HG03354 (cell line): Measurements from ENCODE around the gene TAF3.
"Not testable (repeated sequence)": the region's sequence is repeated elsewhere in the genome, so short reads cannot be mapped to it uniquely, and the experiment has no call there.

Experiments
- ATAC-seq: cut with Tn5 transposase; IDR thresholded peaks from one replicate; pipeline ENCODE4 v1.9.1; 2021; ENCODE audit warnings: mild to moderate bottlenecking; ENCODE audit not compliant: unreplicated experiment, poor library complexity, severe bottlenecking

The TAF3 gene, protein sequence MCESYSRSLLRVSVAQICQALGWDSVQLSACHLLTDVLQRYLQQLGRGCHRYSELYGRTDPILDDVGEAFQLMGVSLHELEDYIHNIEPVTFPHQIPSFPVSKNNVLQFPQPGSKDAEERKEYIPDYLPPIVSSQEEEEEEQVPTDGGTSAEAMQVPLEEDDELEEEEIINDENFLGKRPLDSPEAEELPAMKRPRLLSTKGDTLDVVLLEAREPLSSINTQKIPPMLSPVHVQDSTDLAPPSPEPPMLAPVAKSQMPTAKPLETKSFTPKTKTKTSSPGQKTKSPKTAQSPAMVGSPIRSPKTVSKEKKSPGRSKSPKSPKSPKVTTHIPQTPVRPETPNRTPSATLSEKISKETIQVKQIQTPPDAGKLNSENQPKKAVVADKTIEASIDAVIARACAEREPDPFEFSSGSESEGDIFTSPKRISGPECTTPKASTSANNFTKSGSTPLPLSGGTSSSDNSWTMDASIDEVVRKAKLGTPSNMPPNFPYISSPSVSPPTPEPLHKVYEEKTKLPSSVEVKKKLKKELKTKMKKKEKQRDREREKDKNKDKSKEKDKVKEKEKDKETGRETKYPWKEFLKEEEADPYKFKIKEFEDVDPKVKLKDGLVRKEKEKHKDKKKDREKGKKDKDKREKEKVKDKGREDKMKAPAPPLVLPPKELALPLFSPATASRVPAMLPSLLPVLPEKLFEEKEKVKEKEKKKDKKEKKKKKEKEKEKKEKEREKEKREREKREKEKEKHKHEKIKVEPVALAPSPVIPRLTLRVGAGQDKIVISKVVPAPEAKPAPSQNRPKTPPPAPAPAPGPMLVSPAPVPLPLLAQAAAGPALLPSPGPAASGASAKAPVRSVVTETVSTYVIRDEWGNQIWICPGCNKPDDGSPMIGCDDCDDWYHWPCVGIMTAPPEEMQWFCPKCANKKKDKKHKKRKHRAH

DNA sequence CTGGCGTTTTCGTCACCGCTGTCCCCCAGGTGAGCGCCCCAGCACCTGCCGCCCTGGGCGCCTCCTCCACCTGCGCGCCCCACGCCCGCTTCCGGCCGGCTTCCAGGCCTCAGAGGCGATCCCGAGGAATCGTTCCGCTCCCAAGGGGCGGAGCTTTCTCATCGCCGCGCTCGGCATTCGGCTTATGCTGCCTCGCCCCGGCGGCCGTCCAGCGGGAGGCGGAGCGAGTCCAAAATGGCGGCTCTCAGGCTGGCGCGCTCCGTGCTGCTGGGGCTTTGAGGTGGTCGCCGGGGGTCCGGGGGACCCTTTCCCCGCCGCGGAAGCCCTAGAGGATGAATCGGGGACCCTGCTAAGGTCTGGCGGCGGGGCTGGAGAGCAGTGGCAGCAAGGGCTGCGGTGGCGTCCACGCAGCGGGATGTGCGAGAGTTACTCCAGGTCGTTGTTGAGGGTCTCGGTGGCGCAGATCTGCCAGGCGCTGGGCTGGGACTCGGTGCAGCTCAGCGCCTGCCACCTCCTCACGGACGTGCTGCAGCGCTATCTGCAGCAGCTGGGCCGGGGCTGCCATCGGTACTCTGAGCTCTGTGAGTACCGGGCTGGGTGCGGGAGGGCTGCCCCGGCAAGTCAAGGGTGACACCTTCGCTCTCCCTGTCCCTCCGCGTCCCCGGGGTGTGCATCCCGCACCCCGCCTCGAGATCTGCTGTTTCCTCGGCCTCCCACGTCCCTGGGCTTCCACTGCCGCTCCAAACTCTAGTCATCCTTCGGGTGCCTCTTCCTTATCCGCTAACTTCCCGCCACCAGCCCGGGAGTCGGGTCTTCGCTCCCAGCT is at the start of gene TAF3:
Gene TAF3 (plus strand): TSS at position 211 of the 826 bp plus-strand sequence. CDS start 205 bp downstream, at position 416.
- peak; percentile 82 for ATAC-seq

DNA sequence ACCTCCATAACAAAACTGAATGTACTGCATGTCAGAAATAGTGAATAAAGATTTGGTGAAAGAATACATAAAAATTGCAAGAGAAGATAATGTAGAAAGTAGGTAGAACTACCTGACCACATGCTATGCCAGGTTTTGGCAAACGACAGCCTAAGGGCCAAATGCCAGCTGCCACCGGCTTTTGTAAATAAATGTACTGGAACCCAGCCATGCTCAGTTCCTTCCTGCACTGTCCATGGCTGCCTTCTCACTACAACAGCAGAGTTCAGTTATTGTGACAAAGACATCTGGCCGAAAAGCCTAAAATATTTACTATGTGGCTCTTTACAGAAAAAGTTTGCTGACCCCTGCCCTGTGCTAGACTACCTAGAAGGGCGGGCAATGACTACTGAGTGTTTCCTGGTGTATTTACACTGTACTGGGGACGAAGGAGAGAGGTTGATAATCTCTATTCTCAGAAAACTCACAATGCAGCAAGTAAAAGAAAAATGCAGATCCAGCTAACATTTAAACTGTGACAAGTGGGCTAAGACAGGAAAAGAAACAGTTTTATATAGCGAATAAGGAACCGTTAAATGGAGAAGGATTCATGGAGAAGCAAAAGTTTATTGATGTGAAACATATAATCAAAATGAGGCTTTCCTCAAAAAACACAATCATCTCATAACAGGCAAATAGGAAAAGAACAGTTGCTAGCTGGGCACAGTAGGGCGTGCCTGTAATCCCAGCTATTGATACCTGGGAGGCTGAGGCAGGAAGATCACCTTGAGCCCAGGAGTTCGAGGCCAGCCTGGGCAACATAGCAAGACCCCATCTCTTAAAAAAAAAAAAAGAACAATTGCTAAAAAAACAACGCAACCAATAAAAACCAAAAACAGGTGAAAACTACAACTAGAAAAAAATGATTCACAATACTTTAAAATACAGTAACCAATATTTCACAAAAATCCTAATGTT is 44.2 kb upstream of the TAF3 start:
- ATAC-seq: peak; percentile 68

DNA sequence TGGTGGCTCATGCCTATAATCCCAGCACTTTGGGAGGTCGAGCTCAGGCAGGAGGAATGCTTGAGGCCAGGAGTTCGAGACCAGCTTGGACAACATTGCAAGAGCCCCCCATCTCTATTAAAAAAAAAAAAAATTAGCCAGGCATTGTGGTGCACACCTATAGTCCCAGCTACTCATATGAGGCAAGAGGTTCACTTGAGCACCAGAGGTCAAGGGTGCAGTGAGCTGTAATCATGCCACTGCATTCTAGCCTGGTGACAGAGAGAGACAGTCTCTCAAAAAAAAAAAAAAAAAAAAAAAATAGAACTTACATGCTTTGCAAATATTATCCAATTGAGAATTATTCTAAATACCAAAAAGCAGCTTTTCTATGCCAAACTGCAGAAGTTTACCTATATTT is 41.5 kb upstream of the TAF3 start:
- ATAC-seq: no peak

DNA sequence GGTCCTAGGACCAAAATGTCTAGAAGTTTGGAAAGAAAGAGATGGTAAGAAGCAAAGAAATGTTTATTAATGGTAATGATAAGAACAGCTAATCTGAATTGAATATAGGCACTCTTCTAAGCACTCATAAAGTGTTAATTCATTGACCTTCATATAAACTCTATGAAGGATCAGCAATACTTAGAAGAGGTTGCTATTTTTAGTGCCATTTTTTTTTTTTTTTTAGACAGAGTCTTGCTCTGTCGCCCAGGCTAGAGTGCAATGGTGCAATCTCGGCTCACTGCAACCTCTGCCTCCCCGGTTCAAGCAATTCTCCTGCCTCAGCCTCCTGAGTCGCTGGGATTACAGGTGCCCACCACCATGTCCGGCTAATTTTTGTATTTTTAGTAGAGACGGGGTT is 36.1 kb upstream of the TAF3 start:
- not testable (repeated sequence) for ATAC-seq

DNA sequence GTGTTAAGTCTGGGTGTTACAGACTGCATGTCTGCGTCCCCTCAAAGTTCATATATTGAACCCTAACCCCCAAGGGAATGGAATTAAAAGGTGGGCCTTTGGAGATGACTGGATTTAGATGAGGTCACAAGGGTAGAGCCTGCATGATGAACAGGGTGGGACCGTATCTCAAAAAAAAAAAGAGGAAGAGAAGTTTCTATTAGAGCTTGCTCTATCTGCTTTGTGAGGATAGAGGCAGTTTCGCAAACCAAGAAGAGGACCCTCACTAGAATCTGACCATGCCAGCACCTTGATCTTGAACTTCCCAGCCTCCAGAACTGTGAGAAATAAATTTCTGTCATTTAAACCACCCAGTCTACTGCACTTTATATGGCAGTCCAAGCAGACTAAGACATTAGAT is 31.9 kb upstream of the TAF3 start:
- no peak for ATAC-seq

DNA sequence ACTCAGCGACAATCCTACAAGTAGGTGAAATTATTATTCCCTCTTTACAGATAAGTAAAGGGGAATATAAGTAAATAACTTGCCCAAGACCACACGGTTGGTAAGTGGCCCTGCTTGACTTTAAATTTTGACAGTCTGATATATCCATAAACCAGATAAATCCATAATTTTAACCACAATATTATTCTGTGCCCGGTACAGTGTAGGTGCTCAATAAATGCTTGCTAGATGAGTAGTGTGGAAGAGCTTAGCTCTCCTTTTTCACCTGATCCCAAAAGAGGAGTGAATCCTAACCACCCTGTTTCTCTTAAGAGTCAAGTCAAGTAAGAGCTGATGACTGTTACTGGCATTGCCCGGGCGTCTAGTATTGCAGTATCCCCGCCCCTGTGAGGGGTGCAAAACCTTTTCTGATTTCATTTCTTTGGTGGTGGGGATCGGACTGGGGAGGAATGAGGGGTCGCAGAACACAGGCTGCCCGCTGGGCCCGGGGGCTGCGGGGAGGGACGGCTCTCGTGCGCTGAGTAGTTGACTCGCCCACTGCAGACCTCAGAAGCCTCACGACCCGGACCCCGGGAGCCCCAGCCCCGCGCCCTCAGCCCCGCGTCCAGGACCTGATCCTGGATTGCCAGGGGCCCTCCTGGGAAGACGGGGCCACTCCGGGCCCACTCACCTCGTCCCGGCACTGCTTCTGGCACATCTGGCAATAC is 31.0 kb upstream of the TAF3 start:
- peak; percentile 2 for ATAC-seq

DNA sequence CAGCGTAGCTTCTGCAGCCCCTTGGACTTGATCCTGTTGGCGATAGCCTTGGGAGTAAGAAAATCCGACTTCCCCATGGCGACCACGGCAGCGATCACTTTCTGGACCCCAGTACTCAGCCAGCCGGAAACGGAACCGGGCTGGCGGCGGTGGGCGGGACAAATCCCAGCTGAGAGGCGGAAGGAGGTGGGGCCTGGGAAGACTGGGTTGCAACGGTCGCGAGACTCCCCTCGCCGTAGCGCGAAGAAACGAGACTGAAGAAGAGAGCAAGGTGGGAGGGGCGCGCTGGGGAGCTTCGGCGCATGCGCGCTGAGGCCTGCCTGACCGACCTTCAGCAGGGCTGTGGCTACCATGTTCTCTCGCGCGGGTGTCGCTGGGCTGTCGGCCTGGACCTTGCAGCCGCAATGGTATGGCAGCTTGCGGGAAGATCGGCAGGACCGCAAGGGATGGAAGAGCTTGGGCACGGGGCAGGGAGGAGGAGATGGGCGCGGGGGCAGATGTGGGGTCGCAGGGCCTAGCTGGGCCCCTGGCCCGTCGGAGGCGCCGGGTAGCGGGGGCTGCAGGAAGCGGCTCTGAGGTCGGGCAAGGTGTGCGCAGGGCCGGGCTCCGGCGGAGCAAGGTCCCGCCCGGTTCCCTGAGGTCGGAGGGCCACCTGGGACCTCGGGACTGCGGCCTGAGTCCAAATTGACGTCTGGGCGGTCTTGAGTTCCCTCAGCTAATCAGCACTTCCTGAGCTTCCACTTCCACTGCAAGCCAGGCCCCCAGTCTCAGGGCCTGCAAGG is 30.3 kb upstream of the TAF3 start, which contains the start of the genes ATP5F1C and KIN:
Gene ATP5F1C (plus strand): TSS at position 321 of the 782 bp plus-strand sequence. CDS start 31 bp downstream, at position 352.
Gene KIN (minus strand): TSS at position 137 of the 782 bp plus-strand sequence. CDS start 60 bp downstream, at position 77.
- ATAC-seq: peak; percentile 96

DNA sequence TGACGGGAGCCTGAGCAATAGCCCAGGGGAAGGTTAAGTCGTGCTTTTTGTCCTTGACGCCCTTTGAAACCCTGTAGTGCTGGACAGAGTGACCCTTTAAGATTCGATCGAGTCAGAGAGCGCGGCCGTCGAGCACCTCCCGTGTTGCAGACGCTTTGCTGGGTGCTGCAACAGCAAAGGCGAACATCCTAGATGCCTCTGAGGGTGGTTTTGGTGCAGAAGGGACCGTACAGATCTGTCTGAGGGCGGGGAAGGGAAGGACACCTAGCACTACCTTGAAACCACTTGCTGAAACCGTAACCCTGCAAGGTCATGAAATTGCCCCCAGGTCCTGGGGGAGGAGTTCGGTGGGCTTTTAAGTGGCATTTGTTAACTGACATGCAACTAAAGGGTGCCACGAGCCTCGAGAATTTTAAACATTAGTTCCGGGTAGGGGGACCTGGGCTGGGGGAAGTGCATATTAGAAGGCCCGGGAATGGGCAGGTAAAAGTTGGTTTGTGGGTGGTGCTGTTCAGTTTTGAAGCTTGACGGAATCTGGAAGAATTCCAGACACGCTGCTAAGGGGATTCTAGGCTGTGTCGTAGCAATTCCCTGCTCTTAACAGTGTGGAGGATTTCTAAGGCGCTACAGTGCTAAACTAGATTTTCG is 29.5 kb upstream of the TAF3 start:
- ATAC-seq: peak; percentile 19

DNA sequence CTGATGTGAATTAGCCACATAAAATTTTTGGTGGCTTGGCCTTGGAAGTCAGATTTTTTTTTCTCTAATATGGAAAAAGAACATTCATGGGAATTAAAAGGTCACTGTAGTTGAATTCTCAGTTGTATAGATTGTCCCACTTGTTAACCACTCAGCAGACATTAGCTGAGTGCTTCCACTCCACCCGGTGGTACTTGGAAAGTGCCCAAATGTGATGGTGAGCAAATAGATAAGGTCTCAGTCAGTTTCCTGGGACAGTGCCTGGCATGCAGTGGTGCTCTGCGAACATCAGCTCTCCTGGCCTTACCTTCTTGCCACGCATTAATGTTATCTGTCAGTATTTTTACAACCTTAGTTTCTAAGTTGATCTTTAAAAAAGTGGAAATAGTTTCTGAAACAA is 28.9 kb upstream of the TAF3 start:
- no peak for ATAC-seq

DNA sequence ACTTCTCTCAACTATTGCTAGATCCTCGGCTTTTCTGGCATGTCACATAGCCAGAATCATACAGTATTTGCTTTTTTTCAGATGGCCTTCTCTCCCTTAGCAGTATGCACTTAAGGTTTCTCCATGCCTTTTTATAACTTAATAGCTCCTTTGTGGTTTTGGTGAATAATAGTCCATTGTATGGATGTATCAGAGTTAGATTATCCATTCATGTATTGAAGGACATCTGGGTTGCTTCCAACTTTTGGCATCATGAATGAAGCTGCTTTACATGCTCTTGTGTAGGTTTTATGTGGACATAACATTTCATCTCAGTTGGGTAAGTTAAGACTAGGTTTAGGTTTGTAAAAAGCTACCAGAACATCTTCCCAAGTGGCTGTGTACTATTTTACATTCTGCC is 25.8 kb upstream of the TAF3 start:
- ATAC-seq: no peak

DNA sequence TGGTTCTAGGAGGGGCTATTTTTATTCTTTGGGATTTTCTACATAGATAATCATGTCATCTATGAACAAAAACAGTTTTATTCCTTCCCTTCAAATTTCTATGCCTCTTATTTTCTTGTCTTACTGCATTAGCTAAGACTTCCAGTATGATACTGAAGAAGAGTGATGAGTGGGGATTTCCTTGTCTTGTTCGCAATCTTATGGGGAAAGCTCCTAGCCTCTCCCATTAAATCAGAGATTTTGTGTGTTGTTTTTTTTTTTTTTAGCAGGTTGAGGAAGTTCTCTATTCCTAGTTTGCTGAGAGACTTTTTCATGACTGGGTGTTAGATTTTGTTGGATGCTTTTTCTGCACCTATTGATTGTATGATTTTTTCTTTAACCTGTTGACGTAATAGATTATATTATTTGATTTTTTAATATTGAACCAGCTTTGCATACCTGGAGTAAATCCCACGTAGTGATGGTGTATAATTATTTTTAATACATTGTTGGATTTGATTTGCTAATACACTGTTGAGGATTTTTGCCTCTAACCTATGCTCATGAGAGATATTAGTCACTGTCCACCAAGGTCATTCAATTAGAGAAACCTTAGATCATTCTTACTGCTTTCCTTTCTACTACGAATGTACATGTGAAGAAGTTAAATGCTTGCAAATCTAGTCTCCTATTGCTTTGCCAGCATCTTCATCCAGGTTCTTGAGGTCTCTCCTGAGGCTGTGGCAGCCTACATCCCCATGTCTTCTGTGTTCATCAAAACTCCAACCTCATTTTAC is 23.9 kb upstream of the TAF3 start:
- no peak for ATAC-seq

DNA sequence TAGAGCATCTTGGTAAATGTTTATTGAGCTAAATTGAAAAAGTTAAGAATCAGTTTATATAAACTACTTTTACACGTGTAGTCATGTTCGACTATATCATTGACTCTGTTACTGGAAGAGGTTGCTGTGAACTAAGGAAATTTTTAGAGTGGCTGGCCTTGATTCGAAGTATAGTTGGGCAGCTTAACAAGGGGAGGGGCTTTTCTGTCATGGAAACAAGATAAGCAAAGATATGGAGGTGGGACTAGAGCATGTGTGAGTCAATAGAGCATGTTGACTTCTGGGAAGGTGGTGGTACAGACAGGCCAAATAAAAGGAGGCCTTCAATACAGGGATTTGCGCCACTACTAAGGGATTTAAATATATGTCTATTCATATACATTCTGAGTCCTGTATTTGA is 22.7 kb upstream of the TAF3 start:
- ATAC-seq: no peak

DNA sequence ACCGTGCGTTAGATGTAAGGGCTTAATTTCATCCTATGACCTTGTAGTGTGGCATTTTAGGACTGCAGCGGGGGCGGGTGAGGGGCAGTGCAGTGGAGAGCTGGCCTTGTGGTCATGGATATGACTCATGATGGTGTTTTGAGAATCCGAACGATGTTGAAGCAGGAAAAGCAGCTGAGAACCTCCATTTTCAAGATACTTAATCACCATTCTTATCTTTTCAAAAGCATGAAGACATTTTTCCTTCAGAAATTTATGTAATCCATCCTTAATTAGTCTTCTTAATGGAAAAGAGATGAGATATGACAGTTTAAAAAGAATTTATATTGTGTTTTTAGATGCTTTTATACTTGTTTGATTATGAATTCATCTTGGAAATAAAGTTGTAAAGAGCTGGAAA is 20.7 kb upstream of the TAF3 start:
- no peak for ATAC-seq

DNA sequence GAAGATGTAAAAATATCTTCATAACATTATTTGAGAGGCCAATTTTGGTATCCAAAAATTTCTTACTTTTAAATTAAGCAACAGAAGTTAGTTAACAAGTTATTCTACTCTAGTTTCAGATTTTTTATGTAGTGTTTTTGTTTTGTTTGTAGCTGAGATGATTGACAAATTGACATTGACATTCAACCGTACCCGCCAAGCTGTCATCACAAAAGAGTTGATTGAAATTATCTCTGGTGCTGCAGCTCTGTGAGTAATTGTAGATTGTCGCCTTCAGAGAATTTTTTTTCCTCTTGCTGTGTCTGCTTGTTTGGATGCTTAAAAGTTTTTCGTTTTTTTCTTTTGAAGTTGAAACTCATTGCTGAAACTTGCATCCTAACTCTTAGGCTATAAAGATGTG is 15.7 kb upstream of the TAF3 start:
- ATAC-seq: no peak

DNA sequence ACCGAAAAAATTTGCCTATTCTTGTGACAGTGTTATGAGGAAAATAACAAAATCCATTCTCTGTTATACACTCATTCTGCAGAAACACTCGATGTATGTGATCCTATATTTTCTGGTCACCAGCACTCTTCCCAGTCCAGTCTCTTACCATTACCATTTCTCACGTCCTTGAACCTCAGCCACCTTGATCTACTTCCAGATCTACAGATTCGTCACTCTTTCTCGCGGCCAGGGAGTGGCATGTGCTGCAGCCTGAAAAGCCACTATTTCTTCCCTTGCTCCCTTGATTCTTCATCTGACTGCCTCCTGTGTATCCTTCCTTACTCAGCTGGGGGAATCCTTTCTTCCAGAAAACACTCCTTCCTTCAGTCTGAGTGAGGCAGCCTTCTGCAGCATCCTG is 14.1 kb upstream of the TAF3 start:
- no peak for ATAC-seq

DNA sequence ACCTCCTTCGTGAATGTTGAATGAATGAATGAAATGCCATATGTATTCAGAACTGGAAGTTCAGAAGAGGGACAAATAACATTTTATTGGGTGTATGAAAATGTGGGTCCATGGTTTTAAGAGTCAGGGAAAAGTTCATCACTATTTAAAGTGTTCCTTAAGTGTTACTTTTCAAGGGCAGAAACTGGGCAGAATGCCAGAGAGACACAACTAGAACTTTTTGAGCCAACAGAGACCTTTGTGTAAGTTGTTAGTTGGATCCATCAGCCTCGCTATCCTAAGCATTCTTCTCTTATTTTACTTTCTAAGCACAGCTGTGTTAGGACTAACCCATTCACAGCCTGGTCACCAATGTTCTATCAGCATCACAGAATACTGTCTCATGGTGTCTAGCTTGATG is 13.6 kb upstream of the TAF3 start:
- ATAC-seq: no peak
